GM19238 (cell line): ENCODE results near the gene ANKIB1.

Source experiments
- DNase-seq: peaks from one replicate; pipeline ENCODE4 v3.0.0; 2011; ENCODE audit warnings: low spot score; ENCODE audit not compliant: insufficient read length

The ANKIB1 gene

GRCh38 chr7:92446869-92447344 lies 201.1 kb downstream of the ANKIB1 start:
- DNase-seq, result no peak

GRCh38 chr7:92447345-92448204 lies 201.8 kb downstream of the ANKIB1 start, which contains the start of gene GATAD1:
GATAD1 (plus strand) TSS chr7:92447482; CDS start chr7:92447730, 248 bp downstream.
- peak; percentile 82 for DNase-seq

DNA sequence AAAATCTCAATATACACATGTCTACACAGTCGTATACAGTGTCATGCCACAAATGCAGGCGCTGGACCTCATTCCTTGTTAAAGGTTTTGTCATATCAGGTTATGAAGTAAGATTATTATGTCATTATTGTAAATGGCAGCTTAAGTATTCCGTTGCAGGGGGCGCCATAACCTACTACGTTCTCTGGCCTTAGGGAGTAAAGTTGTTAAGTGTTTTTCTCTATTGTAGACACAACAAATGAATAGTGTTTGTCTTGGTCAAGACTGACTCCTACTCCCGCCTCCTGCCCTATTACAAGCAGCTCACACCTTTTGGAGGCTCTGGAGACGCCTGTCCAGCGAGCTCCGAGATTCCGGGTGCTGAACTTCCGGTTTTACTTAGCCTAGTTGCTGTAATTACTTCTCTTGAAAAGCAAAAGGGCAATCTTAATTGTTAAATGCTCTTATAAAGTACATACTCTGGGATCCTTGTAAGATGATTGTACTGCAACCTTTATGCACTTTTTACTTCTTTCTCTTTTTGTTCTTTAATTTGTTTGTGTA lies 202.5 kb downstream of the ANKIB1 start:
- no peak for DNase-seq
